CD1c-positive myeloid dendritic cell (primary cell): Measurements from ENCODE around the gene PHKB.

Source experiments
- DNase-seq: peaks from one replicate; pipeline ENCODE4 v3.0.0-alpha.2; 2016; ENCODE audit errors: extremely low spot score

The PHKB gene

GRCh38 chr16:47728205-47728604 is 267.1 kb downstream of the PHKB start:
- no peak for DNase-seq

- DNase-seq = no peak
These were observed 268.6 kb downstream of the PHKB start for GRCh38 chr16:47729701-47730100.

GRCh38 chr16:47731252-47731651 is 270.1 kb downstream of the PHKB start:
- no peak for DNase-seq

- no peak for DNase-seq
These were observed 271.0 kb downstream of the PHKB start for GRCh38 chr16:47732122-47732521.

- DNase-seq = peak; percentile 2
These were observed 271.5 kb downstream of the PHKB start for GRCh38 chr16:47732523-47733111.

- no peak for DNase-seq
These were observed 273.1 kb downstream of the PHKB start for GRCh38 chr16:47734081-47734857.

- no peak for DNase-seq
These were observed 274.0 kb downstream of the PHKB start for GRCh38 chr16:47734987-47735594.

GRCh38 chr16:47750371-47750770 is 289.2 kb downstream of the PHKB start:
- no peak for DNase-seq
